DND-41 (cell line): ENCODE data around the gene DNAH17.

Source experiments
- CTCF ChIP-seq: IDR thresholded peaks from 2 replicates; pipeline ENCODE4 v1.5.1; 2012; ENCODE audit warnings: borderline replicate concordance, low read length, moderate library complexity, mild to moderate bottlenecking; ENCODE audit not compliant: poor library complexity, severe bottlenecking; ENCODE audit errors: extremely low read depth
- EZH2 ChIP-seq: IDR thresholded peaks from 3 replicates; pipeline ENCODE4 v1.6.1; 2012; ENCODE audit warnings: borderline replicate concordance, low read depth, mild to moderate bottlenecking, moderate library complexity, low read length, inconsistent platforms; ENCODE audit not compliant: severe bottlenecking

DNA sequence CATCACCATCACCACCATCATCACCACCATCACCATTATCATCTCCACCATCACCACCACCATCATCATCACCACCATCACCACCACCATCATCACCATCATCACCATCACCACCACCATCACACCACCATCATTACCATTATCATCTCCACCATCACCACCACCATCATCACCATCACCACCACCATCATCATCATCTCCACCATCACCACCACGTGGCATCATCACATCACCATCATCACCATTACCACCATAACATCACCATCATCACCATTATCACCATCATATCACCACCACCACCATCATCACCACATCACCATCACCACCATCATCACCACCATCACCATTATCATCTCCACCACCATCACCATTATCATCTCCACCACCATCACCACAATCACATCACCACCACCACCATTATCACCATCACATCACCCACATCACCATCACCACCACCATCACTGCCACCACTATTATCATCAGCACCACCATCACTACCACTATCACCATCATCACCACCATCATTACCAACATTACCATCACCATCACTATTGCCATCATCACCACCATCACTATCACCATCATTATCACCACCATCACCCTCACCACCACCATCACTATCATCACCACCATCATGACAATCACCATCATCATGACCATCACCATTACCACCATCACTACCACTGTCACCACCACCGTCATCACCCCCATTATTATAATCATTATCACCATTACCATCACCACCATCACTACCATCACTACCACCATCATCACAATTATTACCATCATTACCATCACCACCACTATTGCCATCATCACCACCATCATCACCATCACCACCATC lies 99.1 kb downstream of the DNAH17 start:
- TF ChIP-seq CTCF (no peak), EZH2 (no peak)
